HepG2 (cell line): ENCODE measurements around the gene SUCLG1. TPM values are rescaled to one million over a fixed set of nuclear protein-coding genes. Genes with fewer than 3 reads are reported as not detected.

ENCODE experiments used
- AHR ChIP-seq: IDR thresholded peaks from 2 replicates; pipeline ENCODE4 v1.6.1; 2018; ENCODE audit warnings: missing genetic modification reagents, missing compliant biosample characterization
- ARNT2 ChIP-seq: sonication (generic); formaldehyde crosslinking; IDR thresholded peaks from 2 replicates; pipeline ENCODE4 v1.8.0; 2022; ENCODE audit warnings: mild to moderate bottlenecking, low read depth, missing genetic modification reagents, moderate library complexity
- BORCS8-MEF2B ChIP-seq: sonication (generic); formaldehyde crosslinking; IDR thresholded peaks from 2 replicates; pipeline ENCODE4 v1.8.0; 2022; ENCODE audit warnings: mild to moderate bottlenecking, missing genetic modification reagents
- CHCHD3 ChIP-seq: sonication (generic); formaldehyde crosslinking; IDR thresholded peaks from 2 replicates; pipeline ENCODE4 v1.8.0; 2022; ENCODE audit warnings: mild to moderate bottlenecking, missing genetic modification reagents, moderate library complexity
- CREB1 ChIP-seq, 2 experiments: fragments of 450-650 bp in 1 of 2; IDR thresholded peaks; 2 replicates each; pipeline ENCODE4 v1.6.1; 2016 to 2017; ENCODE audit warnings: control low read depth in 1 of 2, mild to moderate bottlenecking in 1 of 2, missing compliant biosample characterization in 1 of 2, missing genetic modification characterization in 1 of 2
- HOXA9 ChIP-seq: sonication (generic); formaldehyde crosslinking; IDR thresholded peaks from 2 replicates; pipeline ENCODE4 v1.8.1; 2022; ENCODE audit warnings: missing genetic modification reagents, mild to moderate bottlenecking, moderate library complexity, borderline replicate concordance
- KAT2B ChIP-seq: fragments of 150-350 bp; IDR thresholded peaks from 2 replicates; pipeline ENCODE4 v1.6.1; 2014; ENCODE audit warnings: low read depth, low read length, borderline replicate concordance
- KDM5B ChIP-seq: sonication (generic); formaldehyde crosslinking; IDR thresholded peaks from 2 replicates; pipeline ENCODE4 v1.4.0; 2020; ENCODE audit warnings: missing genetic modification reagents, mild to moderate bottlenecking, borderline replicate concordance
- MAFF ChIP-seq: IDR thresholded peaks from 2 replicates; pipeline ENCODE4 v1.6.1; 2011; ENCODE audit warnings: low read depth, low read length, improper control_type of control experiment
- NFKBIZ ChIP-seq: IDR thresholded peaks from 2 replicates; pipeline ENCODE4 v1.6.1; 2018; ENCODE audit warnings: missing genetic modification reagents, missing compliant biosample characterization
- ZC3H13 ChIP-seq: sonication (generic); formaldehyde crosslinking; IDR thresholded peaks from 2 replicates; pipeline ENCODE4 v1.8.1; 2023; ENCODE audit warnings: mild to moderate bottlenecking, missing genetic modification reagents, moderate library complexity
- ZFYVE20 ChIP-seq: sonication (generic); formaldehyde crosslinking; IDR thresholded peaks from 2 replicates; pipeline ENCODE4 v1.8.0; 2023; ENCODE audit warnings: low read depth, mild to moderate bottlenecking, moderate library complexity, missing genetic modification reagents, borderline replicate concordance
- ZMYM3 ChIP-seq: sonication (generic); formaldehyde crosslinking; IDR thresholded peaks from 2 replicates; pipeline ENCODE4 v1.5.1; 2020; ENCODE audit warnings: mild to moderate bottlenecking, missing genetic modification reagents
- ZNF441 ChIP-seq: sonication (generic); formaldehyde crosslinking; IDR thresholded peaks from 2 replicates; pipeline ENCODE4 v1.7.0; 2021; ENCODE audit warnings: missing genetic modification reagents, borderline replicate concordance
- polyA plus RNA-seq, 8 experiments: library from polyadenylated mRNA; depleted of rRNA in 3 of 8; stranded (reverse) in 7 of 8; unstranded in 1 of 8; fragments of >200 nt; fragmentation: Illumina TruSeq in 4 of 8; extraction: Trizol in 4 of 8; gene quantifications; 2 replicates each; pipeline versions ENCODE4 v1.2.1 to v1.2.3, GENCODE V29; 2011 to 2016; ENCODE audit warnings: low read depth in 4 of 8, missing spikeins in 1 of 8, mixed read lengths in 1 of 8; ENCODE audit not compliant: insufficient read depth in 1 of 8
- total RNA-seq, 5 experiments: library from RNA; depleted of rRNA; stranded (reverse); fragments of >200 nt; fragmentation: Illumina TruSeq; extraction: Trizol; gene quantifications; 2 replicates each; pipeline ENCODE4 v1.2.3, GENCODE V29; 2016; ENCODE audit warnings: low read depth in 1 of 5
- TF ChIP-seq, protein P1 (sequence below): sonication (generic); formaldehyde crosslinking; IDR thresholded peaks from 2 replicates; pipeline ENCODE4 v1.5.1; 2020; ENCODE audit warnings: missing genetic modification reagents, mild to moderate bottlenecking, borderline replicate concordance
- TF ChIP-seq, protein P2 (sequence below): sonication (generic); formaldehyde crosslinking; IDR thresholded peaks from 2 replicates; pipeline ENCODE4 v1.4.0; 2020; ENCODE audit warnings: missing genetic modification reagents
- TF ChIP-seq, protein P3 (sequence below): sonication (generic); formaldehyde crosslinking; IDR thresholded peaks from 2 replicates; pipeline ENCODE4 v1.4.0; 2020; ENCODE audit warnings: mild to moderate bottlenecking, missing genetic modification reagents
- TF ChIP-seq, protein P4 (sequence below): sonication (generic); formaldehyde crosslinking; IDR thresholded peaks from 2 replicates; pipeline ENCODE4 v1.5.1; 2020; ENCODE audit warnings: mild to moderate bottlenecking, missing genetic modification reagents, moderate library complexity
- TF ChIP-seq, protein P5 (sequence below): sonication (generic); formaldehyde crosslinking; IDR thresholded peaks from 2 replicates; pipeline ENCODE4 v1.4.0; 2020; ENCODE audit warnings: missing genetic modification reagents

SUCLG1 gene
- total and polyA plus RNA-seq, 2 of the 13 experiments (the other 11 are each of a cell fraction or from before 2014, with no cell fraction given) = 58.7 to 121 TPM

DNA sequence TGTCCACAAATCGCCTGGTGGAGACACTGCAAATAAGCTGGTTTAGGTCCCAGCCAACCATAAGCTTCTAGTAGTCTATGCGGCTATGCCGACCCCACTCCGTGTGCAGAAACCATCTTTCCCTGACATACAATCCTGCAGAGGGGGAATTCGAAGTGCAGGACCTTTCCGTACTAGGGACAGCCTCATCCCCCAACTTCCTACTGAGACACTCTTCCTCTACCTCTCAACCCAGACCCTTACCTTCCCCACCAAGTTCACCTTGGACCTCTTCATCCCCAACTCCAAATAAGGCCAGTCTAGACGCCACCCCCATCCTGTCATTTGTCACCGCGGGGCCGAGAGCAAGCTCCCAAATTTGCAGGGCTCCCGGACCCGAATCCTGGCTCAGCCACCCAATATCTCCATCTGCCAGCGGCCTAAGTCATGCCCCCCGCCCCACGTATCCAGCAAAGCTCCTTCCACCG is 496 bp downstream of the SUCLG1 start (continued):
- TF ChIP-seq, protein P1, sequence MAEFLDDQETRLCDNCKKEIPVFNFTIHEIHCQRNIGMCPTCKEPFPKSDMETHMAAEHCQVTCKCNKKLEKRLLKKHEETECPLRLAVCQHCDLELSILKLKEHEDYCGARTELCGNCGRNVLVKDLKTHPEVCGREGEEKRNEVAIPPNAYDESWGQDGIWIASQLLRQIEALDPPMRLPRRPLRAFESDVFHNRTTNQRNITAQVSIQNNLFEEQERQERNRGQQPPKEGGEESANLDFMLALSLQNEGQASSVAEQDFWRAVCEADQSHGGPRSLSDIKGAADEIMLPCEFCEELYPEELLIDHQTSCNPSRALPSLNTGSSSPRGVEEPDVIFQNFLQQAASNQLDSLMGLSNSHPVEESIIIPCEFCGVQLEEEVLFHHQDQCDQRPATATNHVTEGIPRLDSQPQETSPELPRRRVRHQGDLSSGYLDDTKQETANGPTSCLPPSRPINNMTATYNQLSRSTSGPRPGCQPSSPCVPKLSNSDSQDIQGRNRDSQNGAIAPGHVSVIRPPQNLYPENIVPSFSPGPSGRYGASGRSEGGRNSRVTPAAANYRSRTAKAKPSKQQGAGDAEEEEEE (CRISPR knock-in tag) = no peak
- TF ChIP-seq CREB1 (IDR thresholded peaks at IDR 0.05) = no peak
- TF ChIP-seq CREB1 (CRISPR knock-in tag; IDR thresholded peaks at IDR 0.05) = no peak
- no peak for TF ChIP-seq ZFYVE20 (CRISPR knock-in tag)
- peak; percentile 66; the same call in 1 of the 2 replicates for TF ChIP-seq BORCS8-MEF2B (CRISPR knock-in tag)
- TF ChIP-seq NFKBIZ (CRISPR knock-in tag) = no peak
- no peak for TF ChIP-seq KAT2B
- TF ChIP-seq KDM5B = no peak
- TF ChIP-seq ZMYM3 (CRISPR knock-in tag) = no peak
- TF ChIP-seq, protein P2, sequence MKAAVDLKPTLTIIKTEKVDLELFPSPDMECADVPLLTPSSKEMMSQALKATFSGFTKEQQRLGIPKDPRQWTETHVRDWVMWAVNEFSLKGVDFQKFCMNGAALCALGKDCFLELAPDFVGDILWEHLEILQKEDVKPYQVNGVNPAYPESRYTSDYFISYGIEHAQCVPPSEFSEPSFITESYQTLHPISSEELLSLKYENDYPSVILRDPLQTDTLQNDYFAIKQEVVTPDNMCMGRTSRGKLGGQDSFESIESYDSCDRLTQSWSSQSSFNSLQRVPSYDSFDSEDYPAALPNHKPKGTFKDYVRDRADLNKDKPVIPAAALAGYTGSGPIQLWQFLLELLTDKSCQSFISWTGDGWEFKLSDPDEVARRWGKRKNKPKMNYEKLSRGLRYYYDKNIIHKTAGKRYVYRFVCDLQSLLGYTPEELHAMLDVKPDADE (CRISPR knock-in tag) = 0 out of 2 replicates have a peak, but pooled peaks have one; percentile 39
- TF ChIP-seq, protein P3, sequence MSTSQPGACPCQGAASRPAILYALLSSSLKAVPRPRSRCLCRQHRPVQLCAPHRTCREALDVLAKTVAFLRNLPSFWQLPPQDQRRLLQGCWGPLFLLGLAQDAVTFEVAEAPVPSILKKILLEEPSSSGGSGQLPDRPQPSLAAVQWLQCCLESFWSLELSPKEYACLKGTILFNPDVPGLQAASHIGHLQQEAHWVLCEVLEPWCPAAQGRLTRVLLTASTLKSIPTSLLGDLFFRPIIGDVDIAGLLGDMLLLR (CRISPR knock-in tag) = no peak
- TF ChIP-seq MAFF = no peak
- no peak for TF ChIP-seq ARNT2 (CRISPR knock-in tag)
- no peak for TF ChIP-seq AHR (CRISPR knock-in tag)
- TF ChIP-seq, protein P4, sequence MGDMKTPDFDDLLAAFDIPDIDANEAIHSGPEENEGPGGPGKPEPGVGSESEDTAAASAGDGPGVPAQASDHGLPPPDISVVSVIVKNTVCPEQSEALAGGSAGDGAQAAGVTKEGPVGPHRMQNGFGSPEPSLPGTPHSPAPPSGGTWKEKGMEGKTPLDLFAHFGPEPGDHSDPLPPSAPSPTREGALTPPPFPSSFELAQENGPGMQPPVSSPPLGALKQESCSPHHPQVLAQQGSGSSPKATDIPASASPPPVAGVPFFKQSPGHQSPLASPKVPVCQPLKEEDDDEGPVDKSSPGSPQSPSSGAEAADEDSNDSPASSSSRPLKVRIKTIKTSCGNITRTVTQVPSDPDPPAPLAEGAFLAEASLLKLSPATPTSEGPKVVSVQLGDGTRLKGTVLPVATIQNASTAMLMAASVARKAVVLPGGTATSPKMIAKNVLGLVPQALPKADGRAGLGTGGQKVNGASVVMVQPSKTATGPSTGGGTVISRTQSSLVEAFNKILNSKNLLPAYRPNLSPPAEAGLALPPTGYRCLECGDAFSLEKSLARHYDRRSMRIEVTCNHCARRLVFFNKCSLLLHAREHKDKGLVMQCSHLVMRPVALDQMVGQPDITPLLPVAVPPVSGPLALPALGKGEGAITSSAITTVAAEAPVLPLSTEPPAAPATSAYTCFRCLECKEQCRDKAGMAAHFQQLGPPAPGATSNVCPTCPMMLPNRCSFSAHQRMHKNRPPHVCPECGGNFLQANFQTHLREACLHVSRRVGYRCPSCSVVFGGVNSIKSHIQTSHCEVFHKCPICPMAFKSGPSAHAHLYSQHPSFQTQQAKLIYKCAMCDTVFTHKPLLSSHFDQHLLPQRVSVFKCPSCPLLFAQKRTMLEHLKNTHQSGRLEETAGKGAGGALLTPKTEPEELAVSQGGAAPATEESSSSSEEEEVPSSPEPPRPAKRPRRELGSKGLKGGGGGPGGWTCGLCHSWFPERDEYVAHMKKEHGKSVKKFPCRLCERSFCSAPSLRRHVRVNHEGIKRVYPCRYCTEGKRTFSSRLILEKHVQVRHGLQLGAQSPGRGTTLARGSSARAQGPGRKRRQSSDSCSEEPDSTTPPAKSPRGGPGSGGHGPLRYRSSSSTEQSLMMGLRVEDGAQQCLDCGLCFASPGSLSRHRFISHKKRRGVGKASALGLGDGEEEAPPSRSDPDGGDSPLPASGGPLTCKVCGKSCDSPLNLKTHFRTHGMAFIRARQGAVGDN = no peak
- TF ChIP-seq, protein P5, sequence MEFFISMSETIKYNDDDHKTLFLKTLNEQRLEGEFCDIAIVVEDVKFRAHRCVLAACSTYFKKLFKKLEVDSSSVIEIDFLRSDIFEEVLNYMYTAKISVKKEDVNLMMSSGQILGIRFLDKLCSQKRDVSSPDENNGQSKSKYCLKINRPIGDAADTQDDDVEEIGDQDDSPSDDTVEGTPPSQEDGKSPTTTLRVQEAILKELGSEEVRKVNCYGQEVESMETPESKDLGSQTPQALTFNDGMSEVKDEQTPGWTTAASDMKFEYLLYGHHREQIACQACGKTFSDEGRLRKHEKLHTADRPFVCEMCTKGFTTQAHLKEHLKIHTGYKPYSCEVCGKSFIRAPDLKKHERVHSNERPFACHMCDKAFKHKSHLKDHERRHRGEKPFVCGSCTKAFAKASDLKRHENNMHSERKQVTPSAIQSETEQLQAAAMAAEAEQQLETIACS (CRISPR knock-in tag) = no peak
- TF ChIP-seq ZC3H13 = no peak
- TF ChIP-seq HOXA9 (CRISPR knock-in tag) = no peak
- no peak for TF ChIP-seq CHCHD3 (CRISPR knock-in tag)
- TF ChIP-seq ZNF441 (CRISPR knock-in tag) = no peak; the same call in 1 of the 2 replicates
